ENCODE data around the gene FHIT. TPM values are rescaled to one million over a fixed set of nuclear protein-coding genes. Genes with fewer than 3 reads are reported as not detected.
"Not testable (repeated sequence)": the region's sequence is repeated elsewhere in the genome, so short reads cannot be mapped to it uniquely, and the experiment has no call there.

Gene FHIT
- total RNA-seq, 4 donors from 2014 or later, result 5.0 to 15.3 (median 8.3) TPM

DNA sequence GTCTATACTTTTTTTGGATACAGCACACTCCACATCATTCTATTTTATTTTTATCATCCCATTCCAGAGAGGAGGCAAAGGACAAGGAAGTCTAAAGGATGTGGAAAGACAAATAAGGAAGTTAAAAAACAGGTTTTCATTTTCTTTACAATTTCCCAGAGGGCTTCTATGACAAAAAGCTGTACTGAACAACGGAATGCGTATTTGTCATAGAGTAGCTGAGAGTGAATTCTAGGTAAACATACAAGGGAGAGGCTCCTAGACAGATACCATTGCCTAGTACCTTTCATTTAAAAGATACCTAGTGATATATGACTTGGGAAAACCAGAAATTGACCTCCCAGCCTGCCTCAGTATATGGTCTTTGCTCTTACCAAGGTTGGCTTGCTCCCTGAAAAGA, 341.7 kb downstream of the FHIT start:
- no peak overlapping the region for H3K4me3 ChIP-seq (ENCODE audit: low read depth, poor library complexity, severe bottlenecking)
- intact Hi-C loops (cut with DNase I; ENCODE audit: low total_unique reads), result no loop called here
- WGBS, 2 donors, result 57 to 60% methylated on average over 2 of the region's 2 CpGs
- DNase-seq (ENCODE audit: low spot score in 2 of 2), result no peak
- no peak for TF ChIP-seq POLR2A (IDR thresholded peaks at IDR 0.05)
- TF ChIP-seq, protein P1, sequence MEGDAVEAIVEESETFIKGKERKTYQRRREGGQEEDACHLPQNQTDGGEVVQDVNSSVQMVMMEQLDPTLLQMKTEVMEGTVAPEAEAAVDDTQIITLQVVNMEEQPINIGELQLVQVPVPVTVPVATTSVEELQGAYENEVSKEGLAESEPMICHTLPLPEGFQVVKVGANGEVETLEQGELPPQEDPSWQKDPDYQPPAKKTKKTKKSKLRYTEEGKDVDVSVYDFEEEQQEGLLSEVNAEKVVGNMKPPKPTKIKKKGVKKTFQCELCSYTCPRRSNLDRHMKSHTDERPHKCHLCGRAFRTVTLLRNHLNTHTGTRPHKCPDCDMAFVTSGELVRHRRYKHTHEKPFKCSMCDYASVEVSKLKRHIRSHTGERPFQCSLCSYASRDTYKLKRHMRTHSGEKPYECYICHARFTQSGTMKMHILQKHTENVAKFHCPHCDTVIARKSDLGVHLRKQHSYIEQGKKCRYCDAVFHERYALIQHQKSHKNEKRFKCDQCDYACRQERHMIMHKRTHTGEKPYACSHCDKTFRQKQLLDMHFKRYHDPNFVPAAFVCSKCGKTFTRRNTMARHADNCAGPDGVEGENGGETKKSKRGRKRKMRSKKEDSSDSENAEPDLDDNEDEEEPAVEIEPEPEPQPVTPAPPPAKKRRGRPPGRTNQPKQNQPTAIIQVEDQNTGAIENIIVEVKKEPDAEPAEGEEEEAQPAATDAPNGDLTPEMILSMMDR (IDR thresholded peaks at IDR 0.05), result no peak

DNA sequence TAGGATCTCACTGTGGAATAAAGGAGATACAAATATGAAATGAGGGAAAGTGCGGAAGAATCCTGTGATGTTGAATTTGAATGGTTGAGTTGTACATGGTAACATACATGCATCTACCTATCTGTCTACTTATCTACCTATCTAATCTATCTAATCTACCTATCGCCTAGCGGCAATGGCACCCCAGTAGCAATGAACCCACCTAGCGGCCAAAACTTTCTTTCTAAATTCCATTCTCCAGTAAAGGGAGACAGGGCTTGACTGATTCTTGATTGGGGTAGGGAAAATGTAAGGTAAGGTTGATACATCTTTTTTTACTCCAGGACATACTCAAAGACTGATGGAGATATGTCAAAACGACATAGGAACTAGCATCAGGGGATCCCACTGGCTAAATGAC, 345.0 kb downstream of the FHIT start:
- no peak overlapping the region for H3K4me3 ChIP-seq (ENCODE audit: low read depth, poor library complexity, severe bottlenecking)
- TF ChIP-seq, protein P1 (IDR thresholded peaks at IDR 0.05), result no peak
- 91 to 93% methylated on average over 5 of the region's 5 CpGs for WGBS, 2 donors
- DNase-seq (ENCODE audit: low spot score in 2 of 2), result no peak
- intact Hi-C loops (cut with DNase I; ENCODE audit: low total_unique reads), result no loop called here

DNA sequence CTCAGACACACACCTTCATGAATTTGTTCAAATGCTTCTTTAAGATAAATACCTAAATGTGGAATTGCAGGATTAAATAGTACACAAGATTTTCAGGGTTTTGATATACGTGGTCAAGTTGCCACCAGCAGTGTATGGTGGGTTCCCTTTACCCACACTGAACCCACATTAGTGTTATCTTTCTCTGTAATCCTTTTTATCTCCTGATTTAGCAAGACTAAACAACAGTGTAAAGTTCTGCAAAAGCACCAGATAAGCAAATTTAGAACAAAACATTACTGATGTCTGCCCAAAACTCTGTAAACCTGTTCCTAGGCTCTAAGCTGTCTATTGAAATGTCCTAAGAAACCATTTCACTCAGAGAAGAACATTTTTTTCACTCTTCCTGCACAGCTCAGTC, 352.9 kb downstream of the FHIT start:
- DNase-seq (ENCODE audit: low spot score in 2 of 2), result no peak
- TF ChIP-seq POLR2A (IDR thresholded peaks at IDR 0.05), result no peak
- TF ChIP-seq, protein P1 (IDR thresholded peaks at IDR 0.05), result no peak
- intact Hi-C loops (cut with DNase I; ENCODE audit: low total_unique reads), result no loop called here
- WGBS, 2 donors, result 84 to 89% methylated on average over 1 of the region's 1 CpG
- no peak overlapping the region for H3K4me3 ChIP-seq (ENCODE audit: low read depth, poor library complexity, severe bottlenecking)

GRCh38 chr3:60893946-60894345, 357.3 kb downstream of the FHIT start:
- WGBS, 2 donors, result 50 to 58% methylated on average over 2 of the region's 2 CpGs
- H3K4me3 ChIP-seq (ENCODE audit: low read depth, poor library complexity, severe bottlenecking), result no peak overlapping the region
- intact Hi-C loops (cut with DNase I; ENCODE audit: low total_unique reads), result no loop called here
- TF ChIP-seq, protein P1 (IDR thresholded peaks at IDR 0.05), result no peak
- TF ChIP-seq POLR2A (IDR thresholded peaks at IDR 0.05), result no peak
- DNase-seq (ENCODE audit: low spot score in 2 of 2), result no peak

GRCh38 chr3:60890226-60890625, 361.0 kb downstream of the FHIT start:
- TF ChIP-seq POLR2A (IDR thresholded peaks at IDR 0.05), result no peak
- WGBS, 2 donors, result 82 to 90% methylated on average over 5 of the region's 5 CpGs
- DNase-seq (ENCODE audit: low spot score in 2 of 2), result no peak
- H3K4me3 ChIP-seq (ENCODE audit: low read depth, poor library complexity, severe bottlenecking), result no peak overlapping the region
- intact Hi-C loops (cut with DNase I; ENCODE audit: low total_unique reads), result no loop called here

DNA sequence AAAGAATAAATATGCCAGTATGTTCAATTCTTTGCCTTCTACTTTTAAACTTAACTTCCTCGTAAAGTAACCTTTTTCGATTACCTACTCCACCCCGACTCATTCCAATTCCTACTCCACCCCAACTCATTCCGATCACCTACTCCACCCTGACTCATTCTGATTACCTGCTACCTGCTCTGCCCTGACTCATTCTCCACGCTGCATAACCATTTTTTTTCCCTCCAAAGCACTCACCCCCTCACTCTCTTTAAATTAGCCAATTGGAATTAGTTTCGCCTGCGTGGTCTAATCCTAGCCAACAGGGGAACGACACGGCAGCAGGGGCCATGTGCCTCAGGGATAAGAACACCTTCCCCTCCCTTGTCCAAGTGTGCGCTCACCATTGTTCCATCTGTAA, 362.3 kb downstream of the FHIT start:
- WGBS, 2 donors, result 93 to 94% methylated on average over 10 of the region's 10 CpGs
- H3K4me3 ChIP-seq (ENCODE audit: low read depth, poor library complexity, severe bottlenecking); intact Hi-C loops (cut with DNase I; ENCODE audit: low total_unique reads); DNase-seq (ENCODE audit: low spot score in 2 of 2): not testable (repeated sequence)

DNA sequence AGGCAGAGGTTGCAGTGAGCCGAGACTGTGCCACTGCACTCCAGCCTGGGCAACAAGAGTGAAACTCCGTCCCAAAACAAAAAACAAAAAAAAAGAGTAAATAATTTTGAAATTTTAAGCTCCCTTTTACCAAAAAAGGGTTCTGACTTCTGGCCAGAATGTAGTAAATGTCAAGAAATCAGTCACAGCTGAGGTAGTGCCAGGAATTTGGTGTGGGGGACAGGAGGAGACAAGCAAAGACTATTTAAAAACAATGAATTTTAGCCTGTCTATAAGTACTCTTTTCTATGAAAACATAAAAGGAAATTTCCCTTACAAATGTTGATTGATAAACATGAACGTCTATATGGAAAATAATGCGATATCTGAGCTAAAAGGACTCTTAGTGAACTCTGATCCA, 363.7 kb downstream of the FHIT start:
- 87 to 89% methylated on average over 4 of the region's 4 CpGs for WGBS, 2 donors
- no peak for TF ChIP-seq POLR2A (IDR thresholded peaks at IDR 0.05)
- TF ChIP-seq, protein P1 (IDR thresholded peaks at IDR 0.05), result no peak
- intact Hi-C loops (cut with DNase I; ENCODE audit: low total_unique reads), result no loop called here
- no peak for DNase-seq (ENCODE audit: low spot score in 2 of 2)
- no peak overlapping the region for H3K4me3 ChIP-seq (ENCODE audit: low read depth, poor library complexity, severe bottlenecking)
